Ureter (tissue), 1 donor: Measurements from ENCODE around the gene KIF22. TPM values are rescaled to one million over a fixed set of nuclear protein-coding genes. Genes with fewer than 3 reads are reported as not detected.

Experiments used
- DNase-seq: peaks from one replicate; pipeline ENCODE4 v3.0.0-alpha.2; 2020; ENCODE audit warnings: low spot score
- total RNA-seq: library from RNA; stranded (reverse); gene quantifications from one replicate; pipeline ENCODE4 v1.2.4, GENCODE V29; 2023
- donor health status: DM: yes; HTN: yes; CAD: no.

KIF22 gene
- total RNA-seq, 1 donor from 2014 or later, result 34.3 TPM

GRCh38 chr16:29840240-29840639 is 49.7 kb downstream of the KIF22 start:
- no peak for DNase-seq

- no peak for DNase-seq
Observed at GRCh38 chr16:29841631-29842030, 51.1 kb downstream of the KIF22 start.

GRCh38 chr16:29842732-29843346 is 52.3 kb downstream of the KIF22 start:
- no peak for DNase-seq

- DNase-seq, result no peak
Observed at GRCh38 chr16:29843931-29844330, 53.4 kb downstream of the KIF22 start.

GRCh38 chr16:29844575-29845331 is 54.2 kb downstream of the KIF22 start:
- no peak for DNase-seq

- DNase-seq, result no peak
Observed at GRCh38 chr16:29845656-29846055, 55.1 kb downstream of the KIF22 start.

- peak; percentile 66 for DNase-seq
Observed at GRCh38 chr16:29848420-29849297, 58.1 kb downstream of the KIF22 start.

GRCh38 chr16:29849505-29849904 is 59.0 kb downstream of the KIF22 start:
- no peak for DNase-seq

- no peak for DNase-seq
Observed at GRCh38 chr16:29850998-29851397, 60.4 kb downstream of the KIF22 start.

- no peak for DNase-seq
Observed at GRCh38 chr16:29852654-29853053, 62.1 kb downstream of the KIF22 start.

GRCh38 chr16:29854520-29855100 is 64.1 kb downstream of the KIF22 start:
- DNase-seq, result no peak

Other genes starting within 250 kb of the KIF22 start
- 4.2 TPM for gene SPN, start 127.5 kb upstream of the KIF22 start, total RNA-seq
- gene QPRT, start 111.6 kb upstream of the KIF22 start, total RNA-seq, result 24.7 TPM
- gene C16orf54, start 44.8 kb upstream of the KIF22 start, total RNA-seq, result 1.6 TPM
- not detected for gene ZG16, start 12.5 kb upstream of the KIF22 start, total RNA-seq
- gene MAZ, start 15.8 kb downstream of the KIF22 start, total RNA-seq, result 143 TPM
- gene PRRT2, start 21.4 kb downstream of the KIF22 start, total RNA-seq, result 10.6 TPM
- gene PAGR1, start 25.4 kb downstream of the KIF22 start, total RNA-seq, result 20.7 TPM
- gene MVP, start 29.7 kb downstream of the KIF22 start, total RNA-seq, result 158 TPM
- 71.4 TPM for gene CDIPT, start 72.5 kb downstream of the KIF22 start, total RNA-seq
- 7.5 TPM for gene SEZ6L2, start 108.8 kb downstream of the KIF22 start, total RNA-seq
- 1.2 TPM for gene ASPHD1, start 109.7 kb downstream of the KIF22 start, total RNA-seq
- 33.6 TPM for gene KCTD13, start 135.5 kb downstream of the KIF22 start, total RNA-seq
- 131 TPM for gene TMEM219, start 171.3 kb downstream of the KIF22 start, total RNA-seq
- gene TAOK2, start 183.1 kb downstream of the KIF22 start, total RNA-seq, result 45.1 TPM
- 11.2 TPM for gene HIRIP3, start 204.9 kb downstream of the KIF22 start, total RNA-seq
- 88.5 TPM for gene INO80E, start 205.5 kb downstream of the KIF22 start, total RNA-seq
- 3.1 TPM for gene DOC2A, start 220.3 kb downstream of the KIF22 start, total RNA-seq
- gene C16orf92, start 232.4 kb downstream of the KIF22 start, total RNA-seq, result not detected
- not detected for gene TLCD3B, start 240.5 kb downstream of the KIF22 start, total RNA-seq